ENCODE data around the gene TMEM128. TPM values are rescaled to one million over a fixed set of nuclear protein-coding genes. Genes with fewer than 3 reads are reported as not detected.
"Not testable (repeated sequence)": the region's sequence is repeated elsewhere in the genome, so short reads cannot be mapped to it uniquely, and the experiment has no call there.

TMEM128 gene
- total and polyA plus RNA-seq, 4 donors: 14.8 to 27.8 (median 18.3) TPM

GRCh38 chr4:4267981-4268380 lies 20.0 kb upstream of the TMEM128 start:
- WGBS, 2 donors: 89% methylated on average over 5 of the region's 5 CpGs
- intact Hi-C loops (cut with DNase I): no loop called here
- no peak for ATAC-seq (ENCODE audit: low FRiP score)
- Histone ChIP-seq H3K9me3 (ENCODE audit: control insufficient read depth, low read length) (no peaks in the 10 kb centered on the region), H3K4me3 (ENCODE audit: low read length in 2 of 2) (no peak overlapping the region), H3K36me3 (ENCODE audit: control insufficient read depth in 1 of 2, insufficient read depth in 2 of 2, low read length in 1 of 2) (peaks cover 7 to 9% of the 10 kb centered on the region in 2 donors), H3K27me3 (ENCODE audit: control insufficient read depth in 1 of 2, insufficient read depth in 2 of 2, low read length in 1 of 2) (no peaks in the 10 kb centered on the region), H3K4me1 (ENCODE audit: control insufficient read depth in 1 of 2, insufficient read depth in 2 of 2, low read length in 2 of 2) (no peaks in the 10 kb centered on the region), H3K27ac (ENCODE audit: low read depth in 1 of 2, low read length in 2 of 2) (no peak overlapping the region)
- no peak for DNase-seq

GRCh38 chr4:4260185-4260751 lies 12.2 kb upstream of the TMEM128 start:
- DNase-seq: no peak
- no peak for ATAC-seq (ENCODE audit: low FRiP score)
- intact Hi-C loops (cut with DNase I): no loop called here

GRCh38 chr4:4259484-4260100 lies 11.6 kb upstream of the TMEM128 start:
- no peak for ATAC-seq (ENCODE audit: low FRiP score)
- Histone ChIP-seq H3K36me3 (ENCODE audit: control insufficient read depth in 1 of 2, insufficient read depth in 2 of 2, low read length in 1 of 2) (no peaks in the 10 kb centered on the region), H3K4me3 (ENCODE audit: low read length in 2 of 2) (no peak overlapping the region), H3K27me3 (ENCODE audit: control insufficient read depth in 1 of 2, insufficient read depth in 2 of 2, low read length in 1 of 2) (no peaks in the 10 kb centered on the region), H3K9me3 (ENCODE audit: control insufficient read depth, low read length) (no peaks in the 10 kb centered on the region), H3K4me1 (ENCODE audit: control insufficient read depth in 1 of 2, insufficient read depth in 2 of 2, low read length in 2 of 2) (no peaks in the 10 kb centered on the region), H3K27ac (ENCODE audit: low read depth in 1 of 2, low read length in 2 of 2) (no peak overlapping the region)
- no peak for DNase-seq
- intact Hi-C loops (cut with DNase I): no loop called here
- WGBS, 2 donors: 31 to 34% methylated on average over 9 of the region's 9 CpGs

More at GRCh38 chr4:4260185-4260751, 12.2 kb upstream of the TMEM128 start:
- Histone ChIP-seq H3K36me3 (ENCODE audit: control insufficient read depth in 1 of 2, insufficient read depth in 2 of 2, low read length in 1 of 2) (no peaks in the 10 kb centered on the region), H3K9me3 (ENCODE audit: control insufficient read depth, low read length) (no peaks in the 10 kb centered on the region), H3K4me1 (ENCODE audit: control insufficient read depth in 1 of 2, insufficient read depth in 2 of 2, low read length in 2 of 2) (no peaks in the 10 kb centered on the region), H3K27ac (ENCODE audit: low read depth in 1 of 2, low read length in 2 of 2) (no peak overlapping the region), H3K27me3 (ENCODE audit: control insufficient read depth in 1 of 2, insufficient read depth in 2 of 2, low read length in 1 of 2) (no peaks in the 10 kb centered on the region), H3K4me3 (ENCODE audit: low read length in 2 of 2) (no peak overlapping the region)
- 60 to 62% methylated on average over 6 of the region's 6 CpGs for WGBS, 2 donors

- H3K27ac ChIP-seq (ENCODE audit: low read depth in 1 of 2, low read length in 2 of 2); H3K36me3 ChIP-seq (ENCODE audit: control insufficient read depth in 1 of 2, insufficient read depth in 2 of 2, low read length in 1 of 2); H3K4me1 ChIP-seq (ENCODE audit: control insufficient read depth in 1 of 2, insufficient read depth in 2 of 2, low read length in 2 of 2); intact Hi-C loops (cut with DNase I); H3K4me3 ChIP-seq (ENCODE audit: low read length in 2 of 2); ATAC-seq (ENCODE audit: low FRiP score); DNase-seq; H3K9me3 ChIP-seq (ENCODE audit: control insufficient read depth, low read length); H3K27me3 ChIP-seq (ENCODE audit: control insufficient read depth in 1 of 2, insufficient read depth in 2 of 2, low read length in 1 of 2): not testable (repeated sequence)
- WGBS, 2 donors: 81 to 90% methylated on average over 3 of the region's 3 CpGs
Observed at GRCh38 chr4:4257705-4258104, 9.7 kb upstream of the TMEM128 start.

GRCh38 chr4:4256799-4257198 lies 8.8 kb upstream of the TMEM128 start:
- Histone ChIP-seq H3K9me3 (ENCODE audit: control insufficient read depth, low read length) (no peaks in the 10 kb centered on the region), H3K4me3 (ENCODE audit: low read length in 2 of 2) (no peak overlapping the region), H3K27me3 (ENCODE audit: control insufficient read depth in 1 of 2, insufficient read depth in 2 of 2, low read length in 1 of 2) (no peaks in the 10 kb centered on the region), H3K4me1 (ENCODE audit: control insufficient read depth in 1 of 2, insufficient read depth in 2 of 2, low read length in 2 of 2) (no peaks in the 10 kb centered on the region), H3K27ac (ENCODE audit: low read depth in 1 of 2, low read length in 2 of 2) (no peak overlapping the region), H3K36me3 (ENCODE audit: control insufficient read depth in 1 of 2, insufficient read depth in 2 of 2, low read length in 1 of 2) (no peaks in the 10 kb centered on the region)
- ATAC-seq (ENCODE audit: low FRiP score): no peak
- WGBS, 2 donors: 73% methylated on average over 10 of the region's 10 CpGs
- intact Hi-C loops (cut with DNase I): no loop called here
- DNase-seq: no peak

GRCh38 chr4:4254666-4255065 lies 6.6 kb upstream of the TMEM128 start:
- intact Hi-C loops (cut with DNase I): loop anchor here in 1 of 2 donors (5.0 kb wide), 1 partner anchor 83 kb away; no protein-coding TSS in a partner anchor

GRCh38 chr4:4254199-4254598 lies 6.2 kb upstream of the TMEM128 start:
- no peak overlapping the region for H3K27ac ChIP-seq (ENCODE audit: low read depth in 1 of 2, low read length in 2 of 2)
- no peaks in the 10 kb centered on the region for H3K27me3 ChIP-seq (ENCODE audit: control insufficient read depth in 1 of 2, insufficient read depth in 2 of 2, low read length in 1 of 2)
- H3K9me3 ChIP-seq (ENCODE audit: control insufficient read depth, low read length): no peaks in the 10 kb centered on the region
- intact Hi-C loops (cut with DNase I): loop anchor here in 1 of 2 donors (5.0 kb wide), 1 partner anchor 83 kb away; no protein-coding TSS in a partner anchor
- WGBS, 2 donors: 80 to 83% methylated on average over 11 of the region's 11 CpGs
- ATAC-seq (ENCODE audit: low FRiP score) (no peak), DNase-seq (no peak)
- H3K4me3 ChIP-seq (ENCODE audit: low read length in 2 of 2): no peak overlapping the region
- no peaks in the 10 kb centered on the region for H3K4me1 ChIP-seq (ENCODE audit: control insufficient read depth in 1 of 2, insufficient read depth in 2 of 2, low read length in 2 of 2)
- H3K36me3 ChIP-seq (ENCODE audit: control insufficient read depth in 1 of 2, insufficient read depth in 2 of 2, low read length in 1 of 2): no peaks in the 10 kb centered on the region

More at GRCh38 chr4:4254666-4255065, 6.6 kb upstream of the TMEM128 start:
- 58 to 66% methylated on average over 6 of the region's 6 CpGs for WGBS, 2 donors
- Histone ChIP-seq H3K36me3 (ENCODE audit: control insufficient read depth in 1 of 2, insufficient read depth in 2 of 2, low read length in 1 of 2) (no peaks in the 10 kb centered on the region), H3K4me3 (ENCODE audit: low read length in 2 of 2) (no peak overlapping the region), H3K27me3 (ENCODE audit: control insufficient read depth in 1 of 2, insufficient read depth in 2 of 2, low read length in 1 of 2) (no peaks in the 10 kb centered on the region), H3K27ac (ENCODE audit: low read depth in 1 of 2, low read length in 2 of 2) (no peak overlapping the region), H3K9me3 (ENCODE audit: control insufficient read depth, low read length) (no peaks in the 10 kb centered on the region), H3K4me1 (ENCODE audit: control insufficient read depth in 1 of 2, insufficient read depth in 2 of 2, low read length in 2 of 2) (no peaks in the 10 kb centered on the region)
- ATAC-seq (ENCODE audit: low FRiP score): no peak
- no peak for DNase-seq

- ATAC-seq (ENCODE audit: low FRiP score) (no peak), DNase-seq (no peak)
- 81 to 82% methylated on average over 8 of the region's 8 CpGs for WGBS, 2 donors
- Histone ChIP-seq H3K9me3 (ENCODE audit: control insufficient read depth, low read length) (no peaks in the 10 kb centered on the region), H3K4me3 (ENCODE audit: low read length in 2 of 2) (no peak overlapping the region), H3K27me3 (ENCODE audit: control insufficient read depth in 1 of 2, insufficient read depth in 2 of 2, low read length in 1 of 2) (no peaks in the 10 kb centered on the region), H3K27ac (ENCODE audit: low read depth in 1 of 2, low read length in 2 of 2) (no peak overlapping the region), H3K36me3 (ENCODE audit: control insufficient read depth in 1 of 2, insufficient read depth in 2 of 2, low read length in 1 of 2) (peaks cover 0 to 4% of the 10 kb centered on the region in 2 donors), H3K4me1 (ENCODE audit: control insufficient read depth in 1 of 2, insufficient read depth in 2 of 2, low read length in 2 of 2) (no peaks in the 10 kb centered on the region)
- intact Hi-C loops (cut with DNase I): loop anchor here in 1 of 2 donors (5.0 kb wide), 2 partner anchors 87 to 292 kb away; partner anchors contain the start of gene STX18
Observed at GRCh38 chr4:4249866-4250265, 1.8 kb upstream of the TMEM128 start.

- H3K27me3 ChIP-seq (ENCODE audit: control insufficient read depth in 1 of 2, insufficient read depth in 2 of 2, low read length in 1 of 2): not testable (repeated sequence)
Observed at GRCh38 chr4:4249342-4249741, 1.3 kb upstream of the TMEM128 start.

More at GRCh38 chr4:4249342-4249741, 1.3 kb upstream of the TMEM128 start:
- H3K4me1 ChIP-seq (ENCODE audit: control insufficient read depth in 1 of 2, insufficient read depth in 2 of 2, low read length in 2 of 2); ATAC-seq (ENCODE audit: low FRiP score); H3K9me3 ChIP-seq (ENCODE audit: control insufficient read depth, low read length); DNase-seq; H3K4me3 ChIP-seq (ENCODE audit: low read length in 2 of 2); H3K36me3 ChIP-seq (ENCODE audit: control insufficient read depth in 1 of 2, insufficient read depth in 2 of 2, low read length in 1 of 2); H3K27ac ChIP-seq (ENCODE audit: low read depth in 1 of 2, low read length in 2 of 2): not testable (repeated sequence)
- 93 to 95% methylated on average over 15 of the region's 15 CpGs for WGBS, 2 donors
- intact Hi-C loops (cut with DNase I): loop anchor here in 1 of 2 donors (5.0 kb wide), 1 partner anchor 293 kb away; the partner anchor contains the start of gene STX18
